ENCODE data around the gene ICAM1. TPM values are rescaled to one million over a fixed set of nuclear protein-coding genes. Genes with fewer than 3 reads are reported as not detected.

Gene ICAM1
- total RNA-seq, 1 donor from 2014 or later, result not detected

DNA sequence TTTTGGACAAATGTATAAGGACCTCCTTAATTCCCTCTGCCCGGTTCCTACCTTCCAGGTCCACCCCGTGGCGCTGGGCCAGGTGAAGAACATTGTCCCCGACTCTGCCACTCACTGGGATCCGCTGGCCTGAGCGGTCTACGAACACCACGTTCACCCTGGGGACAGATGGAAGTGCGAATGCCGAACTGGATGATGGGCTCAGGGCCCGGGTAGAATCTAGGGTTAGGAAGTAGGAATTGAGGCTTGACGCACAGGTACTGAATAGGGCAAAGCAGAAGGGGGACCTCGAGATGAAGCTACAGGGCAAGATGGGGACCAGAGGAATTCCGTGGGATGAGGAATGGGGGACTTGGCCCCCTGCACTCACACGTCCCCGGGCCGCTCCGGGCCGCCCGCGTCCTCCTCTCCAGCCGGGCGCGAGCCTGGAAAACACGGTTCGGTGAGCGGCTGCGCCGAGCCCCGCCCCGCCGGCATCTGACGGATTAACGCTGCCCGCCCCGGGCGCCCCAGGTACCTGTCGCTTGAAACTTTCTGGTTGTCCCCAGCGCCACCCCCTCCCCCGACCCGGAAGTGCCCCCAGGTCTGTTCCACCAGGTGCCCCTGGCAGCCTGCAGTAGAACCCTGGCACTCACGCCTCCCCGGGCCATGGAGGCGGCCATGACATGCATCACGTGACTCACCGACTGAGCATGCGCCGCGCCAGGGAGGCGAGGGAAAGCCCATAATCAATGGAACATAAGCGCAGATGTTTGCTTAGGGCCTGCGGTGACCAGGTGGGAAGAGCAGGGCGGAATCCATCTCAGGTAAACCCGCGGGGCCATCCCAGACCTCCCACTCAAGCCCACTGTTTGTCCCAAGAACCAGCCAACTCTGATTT, 44.7 kb downstream of the ICAM1 start, which contains the start of gene FDX2:
Gene FDX2, minus strand, starts transcription at position 681 of the 880 bp plus-strand sequence. Its CDS starts 19 bp downstream, at position 662.
- Mint-ChIP-seq H3K4me1 (ENCODE audit: low read depth, unreplicated experiment) (peaks cover 5% of the 10 kb centered on the region), H3K36me3 (ENCODE audit: unreplicated experiment) (peaks cover 4% of the 10 kb centered on the region), H3K27me3 (ENCODE audit: unreplicated experiment) (peaks cover 8% of the 10 kb centered on the region), H3K4me3 (ENCODE audit: unreplicated experiment) (peak within 1 kb of the TSS; percentile 96), H3K27ac (ENCODE audit: unreplicated experiment) (peak within 1 kb of the TSS; percentile 95), H3K9me3 (ENCODE audit: unreplicated experiment) (peaks cover 7% of the 10 kb centered on the region)
- TF ChIP-seq, protein P1, sequence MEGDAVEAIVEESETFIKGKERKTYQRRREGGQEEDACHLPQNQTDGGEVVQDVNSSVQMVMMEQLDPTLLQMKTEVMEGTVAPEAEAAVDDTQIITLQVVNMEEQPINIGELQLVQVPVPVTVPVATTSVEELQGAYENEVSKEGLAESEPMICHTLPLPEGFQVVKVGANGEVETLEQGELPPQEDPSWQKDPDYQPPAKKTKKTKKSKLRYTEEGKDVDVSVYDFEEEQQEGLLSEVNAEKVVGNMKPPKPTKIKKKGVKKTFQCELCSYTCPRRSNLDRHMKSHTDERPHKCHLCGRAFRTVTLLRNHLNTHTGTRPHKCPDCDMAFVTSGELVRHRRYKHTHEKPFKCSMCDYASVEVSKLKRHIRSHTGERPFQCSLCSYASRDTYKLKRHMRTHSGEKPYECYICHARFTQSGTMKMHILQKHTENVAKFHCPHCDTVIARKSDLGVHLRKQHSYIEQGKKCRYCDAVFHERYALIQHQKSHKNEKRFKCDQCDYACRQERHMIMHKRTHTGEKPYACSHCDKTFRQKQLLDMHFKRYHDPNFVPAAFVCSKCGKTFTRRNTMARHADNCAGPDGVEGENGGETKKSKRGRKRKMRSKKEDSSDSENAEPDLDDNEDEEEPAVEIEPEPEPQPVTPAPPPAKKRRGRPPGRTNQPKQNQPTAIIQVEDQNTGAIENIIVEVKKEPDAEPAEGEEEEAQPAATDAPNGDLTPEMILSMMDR (IDR thresholded peaks at IDR 0.05; ENCODE audit: partially characterized antibody, unreplicated experiment), result no peak
- DNase-seq, result peak; percentile 94

DNA sequence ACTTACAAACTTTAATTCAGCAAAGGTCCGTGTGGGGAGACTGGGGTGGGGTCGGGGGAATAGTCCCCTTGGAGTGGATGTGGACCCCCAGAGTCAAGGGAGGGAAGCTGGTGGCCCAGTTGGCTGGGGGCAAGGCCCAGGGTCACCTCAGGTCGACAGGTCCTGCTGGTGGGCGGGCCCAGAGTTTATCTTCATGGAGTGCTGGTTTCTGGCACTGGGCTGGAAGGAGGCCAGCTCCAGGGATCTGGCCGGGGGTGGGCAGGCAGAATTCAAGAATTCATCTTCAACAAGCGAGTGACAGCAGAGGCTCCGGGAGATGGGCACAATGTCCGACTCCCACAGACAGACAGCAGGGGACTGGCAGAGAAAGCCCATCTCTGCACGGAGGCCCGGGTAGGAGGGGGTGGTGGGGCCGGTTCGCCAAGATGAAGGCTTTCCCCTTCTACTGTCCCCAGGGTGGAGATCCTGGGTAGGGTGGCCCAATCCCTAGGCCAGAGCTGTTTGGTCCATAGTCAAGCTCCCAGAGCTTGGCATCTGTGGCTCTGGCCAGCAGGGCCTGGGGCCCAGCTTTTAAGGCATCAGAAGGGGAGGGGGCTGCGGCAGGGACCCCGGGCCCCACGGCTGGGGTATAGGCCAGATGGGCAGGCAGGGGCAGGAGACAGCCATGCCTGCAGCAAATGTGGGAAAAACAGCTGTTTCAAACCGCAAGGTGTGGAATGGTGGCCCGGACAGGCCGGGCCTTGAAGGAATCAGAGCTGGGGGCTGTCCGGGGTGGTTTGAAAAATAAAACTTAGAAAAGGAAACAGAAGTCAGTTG, 45.5 kb downstream of the ICAM1 start:
- H3K27ac Mint-ChIP-seq (ENCODE audit: unreplicated experiment), result peak overlapping the region; percentile 95
- peaks cover 4% of the 10 kb centered on the region for H3K36me3 Mint-ChIP-seq (ENCODE audit: unreplicated experiment)
- peak overlapping the region; percentile 76 for H3K4me3 Mint-ChIP-seq (ENCODE audit: unreplicated experiment)
- H3K9me3 Mint-ChIP-seq (ENCODE audit: unreplicated experiment), result peaks cover 7% of the 10 kb centered on the region
- TF ChIP-seq, protein P1 (IDR thresholded peaks at IDR 0.05; ENCODE audit: partially characterized antibody, unreplicated experiment), result no peak
- H3K4me1 Mint-ChIP-seq (ENCODE audit: low read depth, unreplicated experiment), result peaks cover 5% of the 10 kb centered on the region
- peaks cover 8% of the 10 kb centered on the region for H3K27me3 Mint-ChIP-seq (ENCODE audit: unreplicated experiment)
- DNase-seq, result no peak

DNA sequence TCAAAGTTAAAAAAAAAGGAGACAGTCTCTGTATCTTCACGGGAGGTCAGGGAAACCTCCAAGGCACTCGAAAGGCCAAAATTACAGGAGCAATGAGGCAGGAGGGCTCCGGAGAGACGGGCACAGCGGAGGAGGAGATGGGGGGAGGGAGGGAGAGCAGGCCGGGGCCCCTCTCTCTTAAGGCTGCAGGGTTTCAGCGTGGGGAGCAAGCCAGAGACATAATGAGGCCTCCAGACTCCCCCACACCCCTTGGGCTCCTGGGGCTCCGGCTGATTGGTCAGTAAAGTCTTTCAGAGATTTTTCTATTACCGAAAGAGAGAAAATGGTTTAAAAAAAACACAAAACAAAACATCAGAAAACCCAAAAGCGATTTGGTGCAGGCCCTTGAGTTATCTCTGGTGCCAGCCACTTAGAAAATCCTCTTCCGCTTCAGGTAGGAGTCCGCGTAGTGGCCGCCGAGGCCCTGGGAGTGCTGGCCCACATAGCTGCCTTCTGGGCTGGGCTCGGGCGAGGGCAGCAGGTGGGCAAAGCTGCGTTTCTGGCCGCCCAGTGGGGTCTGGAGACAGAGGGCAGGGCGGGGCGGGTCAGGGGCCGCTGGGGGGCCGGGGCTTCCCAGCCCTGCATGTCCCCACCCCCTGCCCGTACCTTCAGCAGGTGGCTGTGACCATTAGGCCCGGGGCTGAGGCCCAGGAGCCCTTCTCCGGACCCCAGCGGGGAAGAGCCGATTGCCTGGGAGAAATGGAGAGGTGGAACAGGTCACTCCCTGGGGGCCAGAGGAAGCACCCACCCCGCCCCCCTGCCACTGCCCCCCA, 46.3 kb downstream of the ICAM1 start:
- Mint-ChIP-seq H3K9me3 (ENCODE audit: unreplicated experiment) (peaks cover 7% of the 10 kb centered on the region), H3K27ac (ENCODE audit: unreplicated experiment) (peak overlapping the region; percentile 22), H3K4me3 (ENCODE audit: unreplicated experiment) (peak overlapping the region; percentile 25), H3K27me3 (ENCODE audit: unreplicated experiment) (peaks cover 11% of the 10 kb centered on the region), H3K4me1 (ENCODE audit: low read depth, unreplicated experiment) (peaks cover 5% of the 10 kb centered on the region), H3K36me3 (ENCODE audit: unreplicated experiment) (peaks cover 4% of the 10 kb centered on the region)
- DNase-seq, result no peak
- TF ChIP-seq, protein P1 (IDR thresholded peaks at IDR 0.05; ENCODE audit: partially characterized antibody, unreplicated experiment), result no peak

DNA sequence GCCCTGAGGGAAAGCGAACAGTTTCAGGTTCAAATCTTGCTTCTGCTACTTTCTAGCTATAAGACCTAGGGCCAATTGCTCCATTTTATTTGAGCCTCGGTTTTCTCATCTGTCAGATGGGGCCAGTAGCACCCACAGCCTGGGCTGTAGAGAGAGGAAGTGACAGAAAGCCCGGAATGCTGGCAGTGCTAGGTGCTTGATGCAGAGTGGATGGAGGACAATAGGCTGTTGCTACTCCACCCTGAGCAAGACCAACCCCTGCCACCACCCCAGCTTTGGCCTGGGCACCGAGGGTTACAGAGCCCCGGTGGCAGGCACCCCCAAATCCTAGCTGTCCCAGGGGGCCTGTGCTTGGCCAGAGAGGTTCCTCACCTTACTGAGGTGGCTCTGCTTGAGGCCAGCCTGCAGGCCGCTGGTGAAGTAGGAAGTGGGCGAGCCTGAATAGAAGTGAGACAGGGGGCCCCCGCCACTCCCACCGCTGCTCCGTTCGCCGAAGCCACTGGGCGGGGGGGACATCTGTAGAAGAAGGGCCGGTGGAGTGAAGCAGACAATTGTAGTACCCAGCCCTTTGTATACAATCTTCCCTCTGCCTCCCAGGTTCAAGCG, 47.0 kb downstream of the ICAM1 start:
- H3K36me3 Mint-ChIP-seq (ENCODE audit: unreplicated experiment), result peaks cover 3% of the 10 kb centered on the region
- peaks cover 7% of the 10 kb centered on the region for H3K9me3 Mint-ChIP-seq (ENCODE audit: unreplicated experiment)
- no peak for DNase-seq
- no peak overlapping the region for H3K4me3 Mint-ChIP-seq (ENCODE audit: unreplicated experiment)
- no peak overlapping the region for H3K27ac Mint-ChIP-seq (ENCODE audit: unreplicated experiment)
- peaks cover 5% of the 10 kb centered on the region for H3K4me1 Mint-ChIP-seq (ENCODE audit: low read depth, unreplicated experiment)
- H3K27me3 Mint-ChIP-seq (ENCODE audit: unreplicated experiment), result peaks cover 11% of the 10 kb centered on the region
- TF ChIP-seq, protein P1 (IDR thresholded peaks at IDR 0.05; ENCODE audit: partially characterized antibody, unreplicated experiment), result no peak
